BE2C (cell line): ENCODE data around the gene SORBS1.

Source experiments
- DNase-seq: peaks from one replicate; pipeline ENCODE4 v3.0.0-alpha.2; 2020
- H3K27me3 ChIP-seq: fragments of 250-450 bp; sonication (Bioruptor Pico); 2 replicates; pipeline ENCODE4 v1.5.1; 2020; ENCODE audit warnings: mild to moderate bottlenecking
- H3K36me3 ChIP-seq: fragments of 250-450 bp; sonication (Bioruptor Pico); 2 replicates; pipeline ENCODE4 v1.5.1; 2020; ENCODE audit warnings: mild to moderate bottlenecking
- H3K4me1 ChIP-seq: fragments of 250-450 bp; sonication (Bioruptor Pico); 2 replicates; pipeline ENCODE4 v1.5.1; 2020
- H3K4me3 ChIP-seq: 2 replicates; pipeline ENCODE4 v1.5.1; 2011; ENCODE audit warnings: low read depth, low read length
- H3K9me3 ChIP-seq: fragments of 250-450 bp; sonication (Bioruptor Pico); 2 replicates; pipeline ENCODE4 v1.5.1; 2020
- TF ChIP-seq, protein P1 (sequence below): IDR thresholded peaks from 2 replicates; pipeline ENCODE4 v1.5.1; 2012; ENCODE audit warnings: mild to moderate bottlenecking, low read depth, low read length

SORBS1 gene

GRCh38 chr10:95578619-95579018, 17.4 kb upstream of the SORBS1 start:
- H3K9me3 ChIP-seq = no peaks in the 10 kb centered on the region
- H3K36me3 ChIP-seq = no peaks in the 10 kb centered on the region
- no peaks in the 10 kb centered on the region for H3K4me1 ChIP-seq
- no peak overlapping the region for H3K4me3 ChIP-seq
- no peak for DNase-seq
- TF ChIP-seq, protein P1, sequence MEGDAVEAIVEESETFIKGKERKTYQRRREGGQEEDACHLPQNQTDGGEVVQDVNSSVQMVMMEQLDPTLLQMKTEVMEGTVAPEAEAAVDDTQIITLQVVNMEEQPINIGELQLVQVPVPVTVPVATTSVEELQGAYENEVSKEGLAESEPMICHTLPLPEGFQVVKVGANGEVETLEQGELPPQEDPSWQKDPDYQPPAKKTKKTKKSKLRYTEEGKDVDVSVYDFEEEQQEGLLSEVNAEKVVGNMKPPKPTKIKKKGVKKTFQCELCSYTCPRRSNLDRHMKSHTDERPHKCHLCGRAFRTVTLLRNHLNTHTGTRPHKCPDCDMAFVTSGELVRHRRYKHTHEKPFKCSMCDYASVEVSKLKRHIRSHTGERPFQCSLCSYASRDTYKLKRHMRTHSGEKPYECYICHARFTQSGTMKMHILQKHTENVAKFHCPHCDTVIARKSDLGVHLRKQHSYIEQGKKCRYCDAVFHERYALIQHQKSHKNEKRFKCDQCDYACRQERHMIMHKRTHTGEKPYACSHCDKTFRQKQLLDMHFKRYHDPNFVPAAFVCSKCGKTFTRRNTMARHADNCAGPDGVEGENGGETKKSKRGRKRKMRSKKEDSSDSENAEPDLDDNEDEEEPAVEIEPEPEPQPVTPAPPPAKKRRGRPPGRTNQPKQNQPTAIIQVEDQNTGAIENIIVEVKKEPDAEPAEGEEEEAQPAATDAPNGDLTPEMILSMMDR = no peak
- peaks cover 4% of the 10 kb centered on the region; the same call in 1 of the 2 replicates for H3K27me3 ChIP-seq

GRCh38 chr10:95574649-95575365, 13.6 kb upstream of the SORBS1 start:
- TF ChIP-seq, protein P1 = no peak
- H3K9me3 ChIP-seq = no peaks in the 10 kb centered on the region
- H3K4me3 ChIP-seq = no peak overlapping the region
- peaks cover 4% of the 10 kb centered on the region; the same call in 1 of the 2 replicates for H3K27me3 ChIP-seq
- DNase-seq = no peak
- no peaks in the 10 kb centered on the region for H3K4me1 ChIP-seq
- H3K36me3 ChIP-seq = no peaks in the 10 kb centered on the region

GRCh38 chr10:95573964-95574604, 12.9 kb upstream of the SORBS1 start:
- Histone ChIP-seq H3K4me3 (no peak overlapping the region), H3K9me3 (no peaks in the 10 kb centered on the region), H3K36me3 (no peaks in the 10 kb centered on the region), H3K4me1 (no peaks in the 10 kb centered on the region), H3K27me3 (peaks cover 4% of the 10 kb centered on the region; the same call in 1 of the 2 replicates)
- DNase-seq = no peak
- TF ChIP-seq, protein P1 = no peak

- Histone ChIP-seq H3K36me3 (no peaks in the 10 kb centered on the region), H3K27me3 (peaks cover 4% of the 10 kb centered on the region; the same call in 1 of the 2 replicates), H3K4me3 (no peak overlapping the region), H3K4me1 (no peaks in the 10 kb centered on the region), H3K9me3 (no peaks in the 10 kb centered on the region)
- DNase-seq = no peak
- TF ChIP-seq, protein P1 = no peak
These were observed 12.4 kb upstream of the SORBS1 start for GRCh38 chr10:95573527-95573926.

GRCh38 chr10:95572131-95572820, 11.1 kb upstream of the SORBS1 start:
- Histone ChIP-seq H3K9me3 (no peaks in the 10 kb centered on the region), H3K4me1 (no peaks in the 10 kb centered on the region), H3K27me3 (peaks cover 4% of the 10 kb centered on the region; the same call in 1 of the 2 replicates), H3K4me3 (no peak overlapping the region), H3K36me3 (no peaks in the 10 kb centered on the region)
- DNase-seq = no peak
- TF ChIP-seq, protein P1 = no peak
